ENCODE measurements around the gene KCNA5.

The KCNA5 gene

GRCh38 chr12:5094986-5095385, 51.3 kb downstream of the KCNA5 start:
- Histone ChIP-seq H3K23ac (ENCODE audit: low read length in 2 of 2) (no peak overlapping the region), H3K27ac (ENCODE audit: low read length, poor library complexity, severe bottlenecking) (no peak overlapping the region), H3K79me1 (replicated peaks; ENCODE audit: low read length, poor library complexity, severe bottlenecking) (no peaks in the 10 kb centered on the region), H2AFZ (ENCODE audit: low read depth, low read length) (no peak overlapping the region), H4K8ac (ENCODE audit: low read length) (no peak overlapping the region), H3K18ac (ENCODE audit: low read depth in 1 of 2, low read length in 2 of 2) (no peak overlapping the region), H2BK5ac (ENCODE audit: low read depth, low read length, poor library complexity, severe bottlenecking) (no peak overlapping the region), H3K14ac (ENCODE audit: low read length in 2 of 2) (no peak overlapping the region), H3K4me2 (ENCODE audit: low read length, poor library complexity, severe bottlenecking) (no peak overlapping the region), H2AK5ac (ENCODE audit: low read length, severe bottlenecking) (no peak overlapping the region), H3K27me3 (ENCODE audit: control insufficient read depth in 1 of 2, insufficient read depth in 1 of 2, low read length in 2 of 2) (peaks cover 4 to 48% of the 10 kb centered on the region in 2 experiments), H3K4ac (ENCODE audit: low read depth in 1 of 2, low read length in 2 of 2) (no peak overlapping the region), H4K91ac (ENCODE audit: low read length) (no peak overlapping the region), H2BK15ac (ENCODE audit: low read depth, poor library complexity, severe bottlenecking) (no peak overlapping the region), H3K4me1 (ENCODE audit: control insufficient read depth, insufficient read depth, low read depth, low read length) (peaks cover 2% of the 10 kb centered on the region), H3K9ac (ENCODE audit: low read length) (no peak overlapping the region), H3K9me3 (ENCODE audit: control insufficient read depth, low read length) (no peaks in the 10 kb centered on the region), H2BK120ac (ENCODE audit: low read depth, low read length) (no peak overlapping the region), H2BK12ac (ENCODE audit: low read length in 2 of 2) (no peak overlapping the region), H3K36me3 (ENCODE audit: control insufficient read depth in 1 of 2, insufficient read depth in 2 of 2, low read depth in 1 of 2, low read length in 2 of 2) (no peaks in the 10 kb centered on the region), H3K4me3 (ENCODE audit: insufficient read depth in 1 of 2, low read depth in 1 of 2, low read length in 2 of 2) (no peak overlapping the region)
- WGBS: 62% methylated on average over 3 of the region's 3 CpGs
- no peak for DNase-seq
